ENCODE measurements around the gene RABGAP1L.
A peak's percentile ranks its signal among the peaks of the same experiment; 100 is the strongest.
"Not testable (repeated sequence)": the region's sequence is repeated elsewhere in the genome, so short reads cannot be mapped to it uniquely, and the experiment has no call there.

The RABGAP1L gene

DNA sequence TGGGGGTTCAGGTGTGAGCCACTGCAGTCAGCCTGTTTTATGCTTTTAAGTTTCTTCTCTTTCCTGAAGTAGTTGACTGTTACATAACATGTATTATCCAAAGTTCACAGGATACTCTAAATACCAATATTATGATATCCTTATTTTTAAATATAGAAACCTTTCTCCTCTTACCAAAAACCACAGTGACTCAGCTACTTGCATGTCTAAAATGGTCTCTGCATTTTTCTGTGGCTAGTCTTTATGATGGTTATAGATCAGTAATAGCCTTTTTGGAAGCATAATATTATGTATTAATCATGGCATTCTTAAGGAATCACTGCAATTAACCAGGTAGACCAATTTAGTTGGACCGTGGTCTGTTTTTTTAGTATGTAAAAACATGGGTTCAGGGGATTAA is 629.7 kb downstream of the RABGAP1L start:
- TF ChIP-seq POLR2A (IDR thresholded peaks at IDR 0.05; ENCODE audit: low read length) (no peak), GATA1 (IDR thresholded peaks at IDR 0.05; ENCODE audit: low read depth, low read length) (no peak)
- DNase-seq = no peak

GRCh38 chr1:174789399-174789798 is 630.1 kb downstream of the RABGAP1L start:
- TF ChIP-seq POLR2A (IDR thresholded peaks at IDR 0.05; ENCODE audit: low read length) (no peak), GATA1 (IDR thresholded peaks at IDR 0.05; ENCODE audit: low read depth, low read length) (no peak)
- no peak for DNase-seq

- TF ChIP-seq POLR2A (IDR thresholded peaks at IDR 0.05; ENCODE audit: low read length) = no peak
- TF ChIP-seq GATA1 (IDR thresholded peaks at IDR 0.05; ENCODE audit: low read depth, low read length) = no peak
- DNase-seq = no peak
Measured at GRCh38 chr1:174791863-174792262, 632.5 kb downstream of the RABGAP1L start.

DNA sequence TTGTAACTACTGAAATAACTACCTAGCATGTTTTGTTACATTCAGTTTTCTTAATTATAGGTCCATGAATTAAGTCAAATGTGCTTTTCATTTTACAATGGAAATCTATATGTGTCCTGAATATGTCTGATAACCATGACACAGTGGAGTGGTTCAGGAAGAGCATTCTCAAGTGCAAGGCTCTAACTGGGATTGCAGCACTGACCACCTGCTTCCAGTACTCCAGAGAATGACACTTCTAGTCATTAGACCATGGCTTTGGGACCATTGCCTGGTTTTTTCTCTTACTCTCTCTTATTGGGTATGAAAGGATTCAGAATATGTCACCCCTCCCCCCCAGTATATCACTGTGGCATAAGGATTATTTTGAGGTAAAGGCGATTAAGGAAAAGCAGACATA is 635.5 kb downstream of the RABGAP1L start:
- no peak for DNase-seq
- TF ChIP-seq POLR2A (IDR thresholded peaks at IDR 0.05; ENCODE audit: low read length) = no peak
- no peak for TF ChIP-seq GATA1 (IDR thresholded peaks at IDR 0.05; ENCODE audit: low read depth, low read length)

GRCh38 chr1:174795806-174796205 is 636.5 kb downstream of the RABGAP1L start:
- no peak for DNase-seq
- TF ChIP-seq POLR2A (IDR thresholded peaks at IDR 0.05; ENCODE audit: low read length) = no peak
- no peak for TF ChIP-seq GATA1 (IDR thresholded peaks at IDR 0.05; ENCODE audit: low read depth, low read length)

GRCh38 chr1:174797398-174797797 is 638.1 kb downstream of the RABGAP1L start:
- DNase-seq = no peak

GRCh38 chr1:174799136-174799479 is 639.8 kb downstream of the RABGAP1L start:
- no peak for DNase-seq
- TF ChIP-seq POLR2A (IDR thresholded peaks at IDR 0.05; ENCODE audit: low read length) (no peak), GATA1 (IDR thresholded peaks at IDR 0.05; ENCODE audit: low read depth, low read length) (no peak)

More at GRCh38 chr1:174797398-174797797, 638.1 kb downstream of the RABGAP1L start:
- TF ChIP-seq GATA1 (IDR thresholded peaks at IDR 0.05; ENCODE audit: low read depth, low read length) (no peak), POLR2A (IDR thresholded peaks at IDR 0.05; ENCODE audit: low read length) (no peak)

DNA sequence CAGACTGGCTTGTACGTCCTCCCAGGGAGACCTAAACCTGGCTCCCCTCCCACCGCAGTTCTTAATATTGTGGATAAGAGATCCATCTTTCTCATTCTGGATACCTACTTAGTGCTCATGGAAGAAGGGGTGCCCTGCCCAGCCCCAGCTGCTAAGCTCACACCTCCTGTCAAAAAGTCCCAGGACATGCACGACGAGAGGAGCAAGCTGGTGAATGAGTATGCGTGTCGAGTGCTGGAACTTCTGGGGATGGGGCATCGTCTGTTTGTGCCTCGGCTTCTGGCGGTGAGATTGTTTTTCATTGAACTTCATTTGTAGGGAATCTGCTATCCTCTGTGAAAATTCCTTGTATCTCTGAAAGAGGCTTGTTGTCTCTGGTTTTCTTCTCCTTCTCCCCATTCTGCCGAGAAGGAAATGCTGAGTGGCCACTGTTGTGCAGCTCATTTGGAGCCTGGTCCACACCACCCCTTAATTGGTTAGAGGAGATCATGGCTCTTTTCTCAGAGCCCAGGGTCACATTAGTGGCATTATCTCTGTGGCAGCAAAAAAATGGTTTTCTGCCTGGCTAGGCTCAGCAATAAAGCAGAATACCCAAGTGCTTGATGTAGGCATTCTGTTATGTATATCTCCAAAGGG is 641.0 kb downstream of the RABGAP1L start:
- DNase-seq = no peak

GRCh38 chr1:174800876-174801275 is 641.6 kb downstream of the RABGAP1L start:
- TF ChIP-seq POLR2A (IDR thresholded peaks at IDR 0.05; ENCODE audit: low read length) = no peak
- no peak for TF ChIP-seq GATA1 (IDR thresholded peaks at IDR 0.05; ENCODE audit: low read depth, low read length)
- DNase-seq = no peak

More for the DNA sequence above, 641.0 kb downstream of the RABGAP1L start:
- no peak for TF ChIP-seq POLR2A (IDR thresholded peaks at IDR 0.05; ENCODE audit: low read length)
- no peak for TF ChIP-seq GATA1 (IDR thresholded peaks at IDR 0.05; ENCODE audit: low read depth, low read length)

DNA sequence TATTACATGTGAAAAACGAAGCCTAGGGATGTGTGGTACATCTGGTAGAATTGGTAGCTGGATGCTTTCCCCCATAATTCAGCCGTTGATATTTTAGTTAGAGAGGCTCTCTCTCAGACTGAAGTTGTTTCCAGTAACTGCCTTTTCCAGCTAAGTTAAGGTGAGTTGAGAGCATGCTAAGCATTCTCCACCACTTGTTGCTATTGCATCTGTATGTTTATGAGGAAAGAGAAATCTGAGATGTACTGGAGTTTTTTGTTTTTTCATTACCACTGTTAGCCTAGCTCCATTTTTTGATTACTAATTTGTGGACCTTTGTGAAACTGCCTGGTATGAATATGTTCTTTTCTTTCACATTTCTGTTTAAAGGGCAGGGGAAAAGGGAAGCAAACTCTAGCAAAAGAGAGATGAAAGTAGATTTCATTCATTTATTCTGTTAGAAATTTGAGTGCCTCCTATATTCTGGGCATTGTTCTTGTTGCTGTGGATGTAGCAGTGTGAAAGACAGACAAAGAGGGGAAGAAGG is 650.5 kb downstream of the RABGAP1L start:
- no peak for TF ChIP-seq POLR2A (IDR thresholded peaks at IDR 0.05; ENCODE audit: low read length)
- TF ChIP-seq GATA1 (IDR thresholded peaks at IDR 0.05; ENCODE audit: low read depth, low read length) = no peak
- DNase-seq = no peak

GRCh38 chr1:174812016-174812415 is 652.7 kb downstream of the RABGAP1L start:
- peak in 1 of 2 experiments; percentile 18 for DNase-seq
- TF ChIP-seq GATA1 (IDR thresholded peaks at IDR 0.05; ENCODE audit: low read depth, low read length) (no peak), POLR2A (IDR thresholded peaks at IDR 0.05; ENCODE audit: low read length) (no peak)

GRCh38 chr1:174812656-174813055 is 653.3 kb downstream of the RABGAP1L start:
- DNase-seq = no peak
- TF ChIP-seq GATA1 (IDR thresholded peaks at IDR 0.05; ENCODE audit: low read depth, low read length) = no peak
- no peak for TF ChIP-seq POLR2A (IDR thresholded peaks at IDR 0.05; ENCODE audit: low read length)

- TF ChIP-seq POLR2A (IDR thresholded peaks at IDR 0.05; ENCODE audit: low read length) = no peak
- DNase-seq = no peak
Measured at GRCh38 chr1:174815036-174815435, 655.7 kb downstream of the RABGAP1L start.

GRCh38 chr1:174815474-174815908 is 656.2 kb downstream of the RABGAP1L start:
- no peak for DNase-seq
- TF ChIP-seq GATA1 (IDR thresholded peaks at IDR 0.05; ENCODE audit: low read depth, low read length) (no peak), POLR2A (IDR thresholded peaks at IDR 0.05; ENCODE audit: low read length) (no peak)

DNA sequence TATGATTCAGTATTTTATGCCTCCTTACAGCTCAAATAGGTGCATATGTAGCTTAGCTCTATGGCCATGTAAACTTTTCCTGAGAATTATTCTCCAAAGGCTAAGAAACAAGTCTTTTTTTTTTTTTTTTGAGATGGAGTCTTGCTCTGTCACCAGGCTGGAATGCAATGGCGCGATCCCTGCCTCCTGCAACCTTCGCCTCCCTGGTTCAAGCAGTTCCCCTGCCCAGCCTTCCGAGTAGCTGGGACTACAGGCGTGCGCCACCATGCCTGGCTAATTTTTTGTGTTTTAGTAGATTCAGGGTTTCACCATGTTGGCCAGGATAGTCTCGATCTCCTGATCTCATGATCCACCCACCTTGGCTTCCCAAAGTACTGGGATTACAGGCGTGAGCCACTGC is 657.3 kb downstream of the RABGAP1L start:
- not testable (repeated sequence) for DNase-seq

All from erythroblast (primary cell).